SK-N-SH (cell line): ENCODE measurements around the gene ANO10.

Experiments
- IRF3 ChIP-seq: fragments of 150-350 bp; IDR thresholded peaks from 2 replicates; pipeline ENCODE4 v1.6.1; 2016; ENCODE audit warnings: mild to moderate bottlenecking, low read depth, low read length
- RFX5 ChIP-seq: IDR thresholded peaks from 2 replicates; pipeline ENCODE4 v1.6.1; 2012; ENCODE audit warnings: mild to moderate bottlenecking, improper control_type of control experiment, low read length

- TF ChIP-seq RFX5: no peak
- TF ChIP-seq IRF3: no peak
Measured at GRCh38 chr3:43346978-43347749, 274.6 kb downstream of the ANO10 start.
